Endodermal cell (in vitro differentiated cells): Measurements from ENCODE around the gene CDX2. TPM values are rescaled to one million over a fixed set of nuclear protein-coding genes. Genes with fewer than 3 reads are reported as not detected.

Experiments used
- DNase-seq: peaks from one replicate; pipeline ENCODE4 v3.0.0-alpha.2; 2017
- H3K27ac ChIP-seq: 2 replicates; pipeline ENCODE4 v1.5.1; 2013; ENCODE audit warnings: mild to moderate bottlenecking, low read depth, low read length, moderate library complexity
- H3K27me3 ChIP-seq: 2 replicates; pipeline ENCODE4 v1.6.1; 2013; ENCODE audit warnings: mild to moderate bottlenecking, low read length, moderate library complexity; ENCODE audit not compliant: insufficient read depth, control insufficient read depth, poor library complexity, severe bottlenecking
- H3K36me3 ChIP-seq: 2 replicates; pipeline ENCODE4 v1.7.0; 2013; ENCODE audit warnings: mild to moderate bottlenecking, low read length, moderate library complexity; ENCODE audit not compliant: control insufficient read depth, insufficient read depth
- H3K4me1 ChIP-seq: one replicate; pipeline ENCODE4 v1.7.0; 2013; ENCODE audit warnings: low read length; ENCODE audit not compliant: control insufficient read depth, insufficient read depth
- H3K4me3 ChIP-seq: 2 replicates; pipeline ENCODE4 v1.5.1; 2013; ENCODE audit warnings: mild to moderate bottlenecking, low read length, moderate library complexity
- H3K9ac ChIP-seq: 2 replicates; pipeline ENCODE4 v1.6.1; 2013; ENCODE audit warnings: mild to moderate bottlenecking, low read length, moderate library complexity; ENCODE audit not compliant: poor library complexity, severe bottlenecking; ENCODE audit errors: extremely low read depth
- H3K9me3 ChIP-seq: 2 replicates; pipeline ENCODE4 v1.6.1; 2013; ENCODE audit warnings: mild to moderate bottlenecking, low read length, moderate library complexity; ENCODE audit not compliant: control insufficient read depth
- H3K27ac Mint-ChIP-seq: 2 replicates; pipeline ENCODE4 v1.8.0; 2020; ENCODE audit warnings: mixed read lengths
- H3K27me3 Mint-ChIP-seq: 2 replicates; pipeline ENCODE4 v1.8.0; 2021; ENCODE audit warnings: mild to moderate bottlenecking, mixed read lengths; ENCODE audit not compliant: insufficient read depth
- H3K36me3 Mint-ChIP-seq: 2 replicates; pipeline ENCODE4 v1.8.0; 2020; ENCODE audit warnings: low read depth, mixed read lengths
- H3K4me1 Mint-ChIP-seq: 2 replicates; pipeline ENCODE4 v1.8.0; 2020; ENCODE audit warnings: mixed read lengths
- H3K4me3 Mint-ChIP-seq: 2 replicates; pipeline ENCODE4 v1.8.0; 2020; ENCODE audit warnings: mild to moderate bottlenecking, moderate library complexity, mixed read lengths
- H3K9me3 Mint-ChIP-seq: 2 replicates; pipeline ENCODE4 v1.8.0; 2020; ENCODE audit warnings: mild to moderate bottlenecking, mixed read lengths
- CTCF ChIP-seq: fragments of 200-600 bp; sonication (generic); conservative IDR thresholded peaks from 2 replicates; pipeline ENCODE4 v1.5.0; 2021; ENCODE audit warnings: antibody characterized with exemption, mild to moderate bottlenecking
- WGBS, 2 experiments: methylation state at CpG; one replicate each; pipeline versions ENCODE4 v1.1.5 to v1.1.7; 2013; ENCODE audit warnings: missing lambda C conversion rate in 2 of 2, mixed read lengths in 1 of 2; ENCODE audit not compliant: insufficient coverage in 1 of 2, insufficient read length in 1 of 2; 5-methylcytosine and 5-hydroxymethylcytosine counted together
- total RNA-seq, 2 donors: library from RNA; stranded (reverse); fragmentation: NEBNext Ultra II Directional in 1 of 2; extraction: Animal tissue kit (Norgen Biotek cat#: 25700) in 1 of 2; gene quantifications; 2 replicates in 1 of 2; 3 replicates in 1 of 2; pipeline ENCODE4 v1.2.1, GENCODE V29; 2021

The CDX2 gene
- total RNA-seq, 2 donors from 2014 or later: not detected

GRCh38 chr13:27966641-27967202 lies 2.4 kb downstream of the CDX2 start:
- no peaks in the 10 kb centered on the region for H3K9me3 Mint-ChIP-seq
- Histone ChIP-seq H3K9me3 (no peaks in the 10 kb centered on the region), H3K4me3 (no peak overlapping the region), H3K27ac (no peak overlapping the region), H3K9ac (no peak overlapping the region), H3K36me3 (no peaks in the 10 kb centered on the region), H3K4me1 (peaks cover 15% of the 10 kb centered on the region), H3K27me3 (peaks cover 100% of the 10 kb centered on the region)
- WGBS, 2 experiments: 0 to 1% methylated on average over 3 to 38 of the region's 38 CpGs
- no peaks in the 10 kb centered on the region for H3K36me3 Mint-ChIP-seq
- H3K27ac Mint-ChIP-seq: no peak overlapping the region
- peak; percentile 90 for DNase-seq
- peaks cover 37% of the 10 kb centered on the region for H3K4me1 Mint-ChIP-seq
- peak overlapping the region; percentile 37 for H3K4me3 Mint-ChIP-seq
- no peak for TF ChIP-seq CTCF
- peaks cover 100% of the 10 kb centered on the region for H3K27me3 Mint-ChIP-seq

GRCh38 chr13:27965740-27966640 lies 3.1 kb downstream of the CDX2 start:
- Mint-ChIP-seq H3K4me1 (peaks cover 35% of the 10 kb centered on the region), H3K36me3 (no peaks in the 10 kb centered on the region), H3K27ac (no peak overlapping the region), H3K9me3 (no peaks in the 10 kb centered on the region), H3K4me3 (peak overlapping the region; percentile 12), H3K27me3 (peaks cover 100% of the 10 kb centered on the region)
- H3K36me3 ChIP-seq: no peaks in the 10 kb centered on the region
- whole genome bisulfite sequencing, 2 experiments: 1 to 2% methylated on average over 18 to 45 of the region's 45 CpGs
- no peak overlapping the region for H3K9ac ChIP-seq
- H3K9me3 ChIP-seq: no peaks in the 10 kb centered on the region
- no peak overlapping the region for H3K4me3 ChIP-seq
- peaks cover 100% of the 10 kb centered on the region for H3K27me3 ChIP-seq
- no peak overlapping the region for H3K27ac ChIP-seq
- peak; percentile 92 for DNase-seq
- peaks cover 15% of the 10 kb centered on the region for H3K4me1 ChIP-seq
- TF ChIP-seq CTCF: peak; percentile 14

- peaks cover 33% of the 10 kb centered on the region for H3K4me1 Mint-ChIP-seq
- no peak overlapping the region for H3K4me3 Mint-ChIP-seq
- no peaks in the 10 kb centered on the region for H3K36me3 Mint-ChIP-seq
- H3K27me3 Mint-ChIP-seq: peaks cover 99% of the 10 kb centered on the region
- Histone ChIP-seq H3K9ac (no peak overlapping the region), H3K27ac (no peak overlapping the region), H3K9me3 (no peaks in the 10 kb centered on the region), H3K27me3 (peaks cover 100% of the 10 kb centered on the region), H3K36me3 (no peaks in the 10 kb centered on the region), H3K4me3 (no peak overlapping the region), H3K4me1 (peaks cover 15% of the 10 kb centered on the region)
- H3K27ac Mint-ChIP-seq: no peak overlapping the region
- peak; percentile 32 for TF ChIP-seq CTCF
- WGBS, 2 experiments: 0 to 12% methylated on average over 2 to 7 of the region's 7 CpGs
- H3K9me3 Mint-ChIP-seq: no peaks in the 10 kb centered on the region
- peak; percentile 71 for DNase-seq
These were observed 3.8 kb downstream of the CDX2 start for GRCh38 chr13:27965343-27965739.
